ENCODE data around the gene TSPAN7.

DNA sequence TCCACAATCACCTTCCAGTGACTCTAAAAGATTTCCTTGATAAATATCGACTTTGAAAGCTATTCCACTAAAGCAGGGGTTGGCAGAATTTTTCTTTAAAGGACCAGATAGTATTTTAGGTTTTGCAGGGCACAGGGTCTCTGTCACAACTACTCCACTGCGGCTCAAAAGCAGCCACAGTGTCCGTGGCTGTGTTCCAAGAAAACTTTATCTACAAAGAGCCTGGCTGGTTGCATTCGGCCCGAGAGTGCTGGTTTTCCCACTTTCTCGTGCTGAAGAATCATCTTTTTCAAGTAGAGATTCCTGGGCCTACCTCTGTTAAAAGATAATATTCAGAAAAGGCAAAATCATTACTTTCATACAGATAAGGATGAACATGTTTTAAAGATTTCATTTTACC, 55.6 kb downstream of the TSPAN7 start:
- TF ChIP-seq ID3 (CRISPR knock-in tag; IDR thresholded peaks at IDR 0.05) (no peak), ID3 (tag; IDR thresholded peaks at IDR 0.05) (no peak), EZH2 (IDR thresholded peaks at IDR 0.05; ENCODE audit: borderline replicate concordance, low read depth, low read length) (no peak), MCM7 (IDR thresholded peaks at IDR 0.05) (no peak), POLR2A (conservative IDR thresholded peaks at IDR 0.05) (no peak), POLR2AphosphoS5 (IDR thresholded peaks at IDR 0.05; ENCODE audit: control insufficient read depth, insufficient read depth, low read depth, low read length) (no peak)
- TF ChIP-seq, protein P1, sequence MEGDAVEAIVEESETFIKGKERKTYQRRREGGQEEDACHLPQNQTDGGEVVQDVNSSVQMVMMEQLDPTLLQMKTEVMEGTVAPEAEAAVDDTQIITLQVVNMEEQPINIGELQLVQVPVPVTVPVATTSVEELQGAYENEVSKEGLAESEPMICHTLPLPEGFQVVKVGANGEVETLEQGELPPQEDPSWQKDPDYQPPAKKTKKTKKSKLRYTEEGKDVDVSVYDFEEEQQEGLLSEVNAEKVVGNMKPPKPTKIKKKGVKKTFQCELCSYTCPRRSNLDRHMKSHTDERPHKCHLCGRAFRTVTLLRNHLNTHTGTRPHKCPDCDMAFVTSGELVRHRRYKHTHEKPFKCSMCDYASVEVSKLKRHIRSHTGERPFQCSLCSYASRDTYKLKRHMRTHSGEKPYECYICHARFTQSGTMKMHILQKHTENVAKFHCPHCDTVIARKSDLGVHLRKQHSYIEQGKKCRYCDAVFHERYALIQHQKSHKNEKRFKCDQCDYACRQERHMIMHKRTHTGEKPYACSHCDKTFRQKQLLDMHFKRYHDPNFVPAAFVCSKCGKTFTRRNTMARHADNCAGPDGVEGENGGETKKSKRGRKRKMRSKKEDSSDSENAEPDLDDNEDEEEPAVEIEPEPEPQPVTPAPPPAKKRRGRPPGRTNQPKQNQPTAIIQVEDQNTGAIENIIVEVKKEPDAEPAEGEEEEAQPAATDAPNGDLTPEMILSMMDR (IDR thresholded peaks at IDR 0.05 in 2 of 3, conservative IDR thresholded peaks at IDR 0.05 in 1 of 3; ENCODE audit: insufficient read depth in 2 of 3, low read depth in 1 of 3, low read length in 3 of 3): no peak
